DOHH2 (cell line): ENCODE data around the gene TUBB4A.

Experiments used
- EZH2phosphoT487 ChIP-seq: fragments of 200-600 bp; sonication (generic); IDR thresholded peaks from 2 replicates; pipeline ENCODE4 v1.6.1; 2017; ENCODE audit warnings: borderline replicate concordance, mild to moderate bottlenecking, antibody characterized with exemption, low read length, moderate library complexity, mixed read lengths
- TF ChIP-seq, protein P1 (sequence below): fragments of 200-600 bp; sonication (generic); IDR thresholded peaks from one replicate; pipeline ENCODE4 v1.5.1; 2014; ENCODE audit warnings: antibody characterized with exemption, mild to moderate bottlenecking, low read depth, low read length; ENCODE audit not compliant: poor library complexity, severe bottlenecking

DNA sequence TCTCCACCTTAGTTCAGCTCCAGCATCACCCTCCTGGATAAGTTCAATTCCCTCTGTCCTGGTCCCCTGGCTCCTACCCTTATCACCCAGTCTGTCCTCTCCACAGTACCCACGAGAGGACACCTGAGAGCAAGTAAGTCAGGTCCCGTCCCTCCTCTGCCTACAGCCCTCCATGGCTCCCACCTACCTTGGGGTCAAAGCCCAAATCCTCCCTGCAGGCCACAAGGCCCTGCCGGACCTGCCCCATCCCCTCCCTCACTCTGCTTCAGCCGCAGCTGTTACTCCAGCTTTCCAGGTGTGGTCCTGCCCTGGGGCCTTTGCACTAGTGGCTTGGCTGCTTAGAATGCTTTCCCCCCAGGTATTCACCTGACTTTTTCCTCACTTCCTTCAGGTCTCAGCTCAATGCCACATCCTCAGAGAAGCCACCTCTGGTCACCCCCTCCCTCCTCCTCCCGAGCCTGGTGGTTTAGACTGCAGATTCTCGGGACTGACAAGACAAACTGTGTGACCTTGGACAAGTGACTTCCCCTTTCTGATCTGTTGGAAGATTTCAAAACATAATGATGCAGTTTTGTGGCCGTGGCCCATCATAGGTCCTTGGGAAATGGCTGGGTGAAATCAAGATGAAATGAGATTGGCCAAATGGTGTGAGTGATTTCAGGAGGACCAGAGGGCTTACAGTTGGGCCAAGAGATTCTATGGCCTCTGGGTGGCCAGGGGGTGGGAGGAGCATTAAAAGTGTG, 3.6 kb downstream of the TUBB4A start:
- TF ChIP-seq, protein P1, sequence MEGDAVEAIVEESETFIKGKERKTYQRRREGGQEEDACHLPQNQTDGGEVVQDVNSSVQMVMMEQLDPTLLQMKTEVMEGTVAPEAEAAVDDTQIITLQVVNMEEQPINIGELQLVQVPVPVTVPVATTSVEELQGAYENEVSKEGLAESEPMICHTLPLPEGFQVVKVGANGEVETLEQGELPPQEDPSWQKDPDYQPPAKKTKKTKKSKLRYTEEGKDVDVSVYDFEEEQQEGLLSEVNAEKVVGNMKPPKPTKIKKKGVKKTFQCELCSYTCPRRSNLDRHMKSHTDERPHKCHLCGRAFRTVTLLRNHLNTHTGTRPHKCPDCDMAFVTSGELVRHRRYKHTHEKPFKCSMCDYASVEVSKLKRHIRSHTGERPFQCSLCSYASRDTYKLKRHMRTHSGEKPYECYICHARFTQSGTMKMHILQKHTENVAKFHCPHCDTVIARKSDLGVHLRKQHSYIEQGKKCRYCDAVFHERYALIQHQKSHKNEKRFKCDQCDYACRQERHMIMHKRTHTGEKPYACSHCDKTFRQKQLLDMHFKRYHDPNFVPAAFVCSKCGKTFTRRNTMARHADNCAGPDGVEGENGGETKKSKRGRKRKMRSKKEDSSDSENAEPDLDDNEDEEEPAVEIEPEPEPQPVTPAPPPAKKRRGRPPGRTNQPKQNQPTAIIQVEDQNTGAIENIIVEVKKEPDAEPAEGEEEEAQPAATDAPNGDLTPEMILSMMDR, result no peak
- TF ChIP-seq EZH2phosphoT487, result no peak
